ENCODE measurements around the gene FCAMR.

DNA sequence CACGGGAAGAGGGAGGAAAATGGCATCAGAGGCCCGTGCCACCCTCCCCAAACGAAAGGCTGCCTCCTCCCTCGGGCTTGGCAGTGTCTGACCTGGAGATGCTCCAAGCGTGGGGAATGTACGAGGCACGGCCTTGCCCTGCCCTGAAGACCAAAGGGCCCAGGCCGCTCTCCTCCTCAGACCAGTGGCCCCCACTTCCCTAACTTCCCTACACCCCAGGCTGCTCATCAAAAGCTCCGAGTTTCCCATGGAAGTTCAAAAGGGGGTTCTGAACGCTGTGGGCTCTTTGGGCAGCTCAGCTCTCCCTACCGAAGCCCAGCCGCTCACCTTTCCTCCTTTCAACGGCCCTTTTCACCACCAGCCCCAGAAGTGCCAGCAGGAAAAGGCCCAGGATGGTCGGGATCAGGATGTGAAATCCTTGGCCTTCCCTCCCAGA, 60.4 kb downstream of the FCAMR start:
- TF ChIP-seq, protein P1, sequence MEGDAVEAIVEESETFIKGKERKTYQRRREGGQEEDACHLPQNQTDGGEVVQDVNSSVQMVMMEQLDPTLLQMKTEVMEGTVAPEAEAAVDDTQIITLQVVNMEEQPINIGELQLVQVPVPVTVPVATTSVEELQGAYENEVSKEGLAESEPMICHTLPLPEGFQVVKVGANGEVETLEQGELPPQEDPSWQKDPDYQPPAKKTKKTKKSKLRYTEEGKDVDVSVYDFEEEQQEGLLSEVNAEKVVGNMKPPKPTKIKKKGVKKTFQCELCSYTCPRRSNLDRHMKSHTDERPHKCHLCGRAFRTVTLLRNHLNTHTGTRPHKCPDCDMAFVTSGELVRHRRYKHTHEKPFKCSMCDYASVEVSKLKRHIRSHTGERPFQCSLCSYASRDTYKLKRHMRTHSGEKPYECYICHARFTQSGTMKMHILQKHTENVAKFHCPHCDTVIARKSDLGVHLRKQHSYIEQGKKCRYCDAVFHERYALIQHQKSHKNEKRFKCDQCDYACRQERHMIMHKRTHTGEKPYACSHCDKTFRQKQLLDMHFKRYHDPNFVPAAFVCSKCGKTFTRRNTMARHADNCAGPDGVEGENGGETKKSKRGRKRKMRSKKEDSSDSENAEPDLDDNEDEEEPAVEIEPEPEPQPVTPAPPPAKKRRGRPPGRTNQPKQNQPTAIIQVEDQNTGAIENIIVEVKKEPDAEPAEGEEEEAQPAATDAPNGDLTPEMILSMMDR (IDR thresholded peaks at IDR 0.05), result no peak
- TF ChIP-seq POLR2A (IDR thresholded peaks at IDR 0.05), result no peak
